MM.1S (cell line): ENCODE data around the gene FUT7.

Experiments
- EZH2 ChIP-seq: fragments of 300-600 bp; sonication (generic); optimal IDR thresholded peaks from 2 replicates; pipeline ENCODE3; 2017; ENCODE audit warnings: low read depth, mild to moderate bottlenecking, antibody characterized with exemption, low read length, mixed read lengths
- EZH2phosphoT487 ChIP-seq: fragments of 300-600 bp; sonication (generic); IDR thresholded peaks from 2 replicates; pipeline ENCODE4 v1.6.1; 2018; ENCODE audit warnings: antibody characterized with exemption, low read length
- TF ChIP-seq, protein P1 (sequence below): fragments of 300-600 bp; sonication (generic); IDR thresholded peaks from 2 replicates; pipeline ENCODE4 v1.5.1; 2016; ENCODE audit warnings: antibody characterized with exemption, low read length, mixed read lengths

GRCh38 chr9:137074657-137075274 lies 42.9 kb upstream of the FUT7 start:
- TF ChIP-seq, protein P1, sequence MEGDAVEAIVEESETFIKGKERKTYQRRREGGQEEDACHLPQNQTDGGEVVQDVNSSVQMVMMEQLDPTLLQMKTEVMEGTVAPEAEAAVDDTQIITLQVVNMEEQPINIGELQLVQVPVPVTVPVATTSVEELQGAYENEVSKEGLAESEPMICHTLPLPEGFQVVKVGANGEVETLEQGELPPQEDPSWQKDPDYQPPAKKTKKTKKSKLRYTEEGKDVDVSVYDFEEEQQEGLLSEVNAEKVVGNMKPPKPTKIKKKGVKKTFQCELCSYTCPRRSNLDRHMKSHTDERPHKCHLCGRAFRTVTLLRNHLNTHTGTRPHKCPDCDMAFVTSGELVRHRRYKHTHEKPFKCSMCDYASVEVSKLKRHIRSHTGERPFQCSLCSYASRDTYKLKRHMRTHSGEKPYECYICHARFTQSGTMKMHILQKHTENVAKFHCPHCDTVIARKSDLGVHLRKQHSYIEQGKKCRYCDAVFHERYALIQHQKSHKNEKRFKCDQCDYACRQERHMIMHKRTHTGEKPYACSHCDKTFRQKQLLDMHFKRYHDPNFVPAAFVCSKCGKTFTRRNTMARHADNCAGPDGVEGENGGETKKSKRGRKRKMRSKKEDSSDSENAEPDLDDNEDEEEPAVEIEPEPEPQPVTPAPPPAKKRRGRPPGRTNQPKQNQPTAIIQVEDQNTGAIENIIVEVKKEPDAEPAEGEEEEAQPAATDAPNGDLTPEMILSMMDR = no peak
- TF ChIP-seq EZH2 (no peak), EZH2phosphoT487 (no peak)
